Tibial nerve (tissue), 4 donors: Measurements from ENCODE around the gene TMEM158. TPM values are rescaled to one million over a fixed set of nuclear protein-coding genes. Genes with fewer than 3 reads are reported as not detected.

ENCODE experiments used
- DNase-seq, 2 donors: peaks; one replicate each; pipeline ENCODE4 v3.0.0-alpha.2; 2019; ENCODE audit warnings: low spot score in 2 of 2
- H3K27ac ChIP-seq, 4 donors: fragments of 200-600 bp; sonication (generic) in 3 of 4; one replicate each; pipeline ENCODE4 v1.5.1; 2017 to 2019; ENCODE audit warnings: mild to moderate bottlenecking in 1 of 4
- H3K27me3 ChIP-seq, 2 donors: fragments of 200-600 bp; sonication (generic) in 1 of 2; one replicate each; pipeline versions ENCODE4 v1.5.1 to v1.6.0; 2017 to 2019
- H3K36me3 ChIP-seq, 3 donors: fragments of 200-600 bp; sonication (generic); one replicate each; pipeline ENCODE4 v1.5.1; 2018 to 2019
- H3K4me1 ChIP-seq, 4 donors: fragments of 200-600 bp; sonication (generic) in 3 of 4; one replicate each; pipeline ENCODE4 v1.5.1; 2017 to 2019
- H3K4me3 ChIP-seq, 4 donors: fragments of 200-600 bp; sonication (generic) in 3 of 4; one replicate each; pipeline ENCODE4 v1.5.1; 2017 to 2019; ENCODE audit warnings: mild to moderate bottlenecking in 1 of 4, moderate library complexity in 1 of 4
- H3K9me3 ChIP-seq, 4 donors: fragments of 200-600 bp; sonication (generic) in 3 of 4; one replicate each; pipeline ENCODE4 v1.5.1; 2017 to 2019
- EP300 ChIP-seq, 2 donors: sonication (generic); formaldehyde crosslinking; IDR thresholded peaks; one replicate each; pipeline ENCODE4 v1.6.1; 2017; ENCODE audit warnings: antibody characterized with exemption in 2 of 2, mild to moderate bottlenecking in 1 of 2
- POLR2A ChIP-seq, 2 donors: fragments of 450-650 bp; IDR thresholded peaks; one replicate each; pipeline ENCODE4 v1.6.1; 2017; ENCODE audit warnings: antibody characterized with exemption in 2 of 2, mild to moderate bottlenecking in 2 of 2, moderate library complexity in 2 of 2
- WGBS, 2 donors: methylation state at CpG; one replicate each; pipeline ENCODE4 v1.1.5; 2018; 5-methylcytosine and 5-hydroxymethylcytosine counted together
- total RNA-seq, 4 donors: library from RNA; depleted of rRNA; stranded (reverse); fragments of >200 nt; gene quantifications; one replicate each; pipeline ENCODE4 v1.1.0, GENCODE V29; 2016
- TF ChIP-seq, protein P1 (sequence below), 5 experiments: fragments of 200-600 bp in 3 of 5; fragments of 450-650 bp in 2 of 5; sonication (generic) in 3 of 5; IDR thresholded peaks; one replicate each; pipeline ENCODE4 v1.5.1; 2016 to 2019; ENCODE audit warnings: antibody characterized with exemption in 5 of 5, mild to moderate bottlenecking in 3 of 5, moderate library complexity in 2 of 5

TMEM158 gene
- total RNA-seq, 4 donors from 2014 or later = 1.8 to 3.8 (median 2.7) TPM; not detected in 1

DNA sequence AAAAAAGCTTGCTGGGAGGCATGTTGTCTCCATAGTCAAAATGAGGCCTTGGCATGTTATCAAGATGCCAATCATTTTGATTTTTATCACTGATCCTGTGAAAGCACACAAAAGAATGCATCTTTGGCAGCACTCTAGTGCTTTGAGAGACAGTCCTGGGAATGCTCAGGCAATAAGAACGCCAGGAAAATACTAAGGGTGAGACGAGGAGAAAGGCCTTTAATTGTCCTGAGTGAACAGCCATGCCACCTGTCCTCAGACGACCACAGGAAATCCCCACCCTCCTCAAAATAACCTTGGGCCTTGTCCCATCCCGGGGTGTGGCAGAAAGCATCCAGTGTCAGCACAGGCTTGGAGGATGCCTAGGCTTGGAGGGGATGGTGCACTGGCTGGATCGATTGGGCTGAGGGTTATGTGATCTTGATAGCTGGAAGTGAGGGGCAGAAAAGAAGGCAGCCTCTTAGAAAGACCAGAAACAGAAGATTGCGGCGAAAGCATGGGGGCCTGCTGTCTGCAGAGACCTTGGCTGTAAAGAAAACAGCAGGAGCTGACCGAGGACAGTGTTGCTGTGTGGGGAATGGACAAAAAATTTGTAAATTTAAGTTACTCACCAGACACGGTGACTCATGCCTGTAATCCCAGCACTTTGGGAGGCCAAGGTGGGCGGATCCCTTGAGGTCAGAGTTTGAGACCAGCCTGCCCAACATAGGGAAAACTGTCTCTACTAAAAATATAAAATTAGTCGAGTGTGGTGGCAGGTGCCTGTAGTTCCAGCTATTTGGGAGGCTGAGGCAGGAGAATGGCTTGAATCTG lies 7.3 kb downstream of the TMEM158 start:
- 65 to 69% methylated on average over 11 of the region's 11 CpGs for WGBS, 2 donors
- no peaks in the 10 kb centered on the region for H3K9me3 ChIP-seq
- no peak overlapping the region for H3K4me3 ChIP-seq
- H3K27ac ChIP-seq = no peak overlapping the region
- no peaks in the 10 kb centered on the region for H3K36me3 ChIP-seq
- H3K27me3 ChIP-seq = no peaks in the 10 kb centered on the region
- TF ChIP-seq EP300 (IDR thresholded peaks at IDR 0.05) (no peak), POLR2A (IDR thresholded peaks at IDR 0.05) (no peak)
- TF ChIP-seq, protein P1, sequence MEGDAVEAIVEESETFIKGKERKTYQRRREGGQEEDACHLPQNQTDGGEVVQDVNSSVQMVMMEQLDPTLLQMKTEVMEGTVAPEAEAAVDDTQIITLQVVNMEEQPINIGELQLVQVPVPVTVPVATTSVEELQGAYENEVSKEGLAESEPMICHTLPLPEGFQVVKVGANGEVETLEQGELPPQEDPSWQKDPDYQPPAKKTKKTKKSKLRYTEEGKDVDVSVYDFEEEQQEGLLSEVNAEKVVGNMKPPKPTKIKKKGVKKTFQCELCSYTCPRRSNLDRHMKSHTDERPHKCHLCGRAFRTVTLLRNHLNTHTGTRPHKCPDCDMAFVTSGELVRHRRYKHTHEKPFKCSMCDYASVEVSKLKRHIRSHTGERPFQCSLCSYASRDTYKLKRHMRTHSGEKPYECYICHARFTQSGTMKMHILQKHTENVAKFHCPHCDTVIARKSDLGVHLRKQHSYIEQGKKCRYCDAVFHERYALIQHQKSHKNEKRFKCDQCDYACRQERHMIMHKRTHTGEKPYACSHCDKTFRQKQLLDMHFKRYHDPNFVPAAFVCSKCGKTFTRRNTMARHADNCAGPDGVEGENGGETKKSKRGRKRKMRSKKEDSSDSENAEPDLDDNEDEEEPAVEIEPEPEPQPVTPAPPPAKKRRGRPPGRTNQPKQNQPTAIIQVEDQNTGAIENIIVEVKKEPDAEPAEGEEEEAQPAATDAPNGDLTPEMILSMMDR (IDR thresholded peaks at IDR 0.05) = no peak
- peaks cover 0 to 1% (median 0%) of the 10 kb centered on the region in 4 donors for H3K4me1 ChIP-seq
- DNase-seq = no peak

DNA sequence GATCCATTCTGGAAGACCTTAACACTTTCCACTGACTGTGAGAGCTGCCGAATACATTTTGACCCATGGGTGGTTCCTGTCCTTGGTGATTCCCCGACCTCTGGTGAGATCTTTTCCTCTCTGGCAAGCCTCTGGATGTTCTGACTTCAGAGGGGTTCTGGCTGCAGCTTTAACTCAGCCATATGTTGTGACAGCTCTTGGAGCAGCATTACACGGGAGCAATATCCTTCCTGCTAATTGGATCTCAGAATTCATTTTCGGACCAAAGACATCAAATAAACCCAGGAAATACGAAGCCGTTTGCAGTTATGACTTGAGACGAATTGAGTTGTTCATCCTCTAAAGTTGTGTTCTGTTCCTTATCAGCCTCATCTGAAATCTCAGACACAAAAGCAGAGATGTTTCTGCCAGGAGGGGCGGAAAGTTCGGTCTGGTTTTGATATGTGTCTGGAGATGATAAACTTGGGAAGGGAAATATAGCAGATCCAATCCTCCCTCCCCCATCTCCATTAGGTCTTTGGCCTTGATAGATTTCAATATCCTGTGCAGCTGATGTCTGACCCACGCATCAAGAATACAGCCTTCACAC lies 10.0 kb downstream of the TMEM158 start:
- no peak for TF ChIP-seq EP300 (IDR thresholded peaks at IDR 0.05)
- TF ChIP-seq POLR2A (IDR thresholded peaks at IDR 0.05) = no peak
- TF ChIP-seq, protein P1 (IDR thresholded peaks at IDR 0.05) = no peak
- Histone ChIP-seq H3K4me3 (no peak overlapping the region), H3K27ac (no peak overlapping the region), H3K9me3 (no peaks in the 10 kb centered on the region), H3K4me1 (no peaks in the 10 kb centered on the region), H3K27me3 (no peaks in the 10 kb centered on the region), H3K36me3 (no peaks in the 10 kb centered on the region)
- no peak for DNase-seq
- WGBS, 2 donors = 79% methylated on average over 10 of the region's 10 CpGs

DNA sequence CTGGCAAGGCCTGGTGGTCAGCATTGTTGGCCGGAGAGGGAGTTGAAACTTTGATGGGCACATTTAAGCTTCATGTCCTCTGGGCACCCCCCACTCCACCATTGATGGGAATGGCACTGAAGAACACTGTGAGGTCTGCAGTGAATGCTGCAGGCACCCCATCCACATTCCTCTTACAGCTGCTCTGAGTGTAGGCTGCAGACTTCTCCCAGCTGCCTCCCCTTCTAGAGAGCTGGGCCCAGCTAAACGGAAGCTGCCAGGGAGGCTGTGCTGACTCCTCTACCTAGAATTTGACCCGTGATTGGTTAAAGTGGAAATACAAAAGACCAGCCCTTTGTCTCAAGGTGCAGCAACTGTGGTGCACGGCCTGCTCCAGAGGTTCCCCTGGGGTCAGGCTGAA lies 10.6 kb downstream of the TMEM158 start:
- TF ChIP-seq POLR2A (IDR thresholded peaks at IDR 0.05) (no peak), EP300 (IDR thresholded peaks at IDR 0.05) (no peak)
- TF ChIP-seq, protein P1 (IDR thresholded peaks at IDR 0.05) = no peak
- WGBS, 2 donors = 67 to 70% methylated on average over 4 of the region's 4 CpGs
- no peaks in the 10 kb centered on the region for H3K9me3 ChIP-seq
- no peak for DNase-seq
- H3K36me3 ChIP-seq = no peaks in the 10 kb centered on the region
- H3K27ac ChIP-seq = no peak overlapping the region
- H3K4me1 ChIP-seq = peaks cover 0 to 6% (median 0%) of the 10 kb centered on the region in 4 donors
- no peaks in the 10 kb centered on the region for H3K27me3 ChIP-seq
- H3K4me3 ChIP-seq = no peak overlapping the region

DNA sequence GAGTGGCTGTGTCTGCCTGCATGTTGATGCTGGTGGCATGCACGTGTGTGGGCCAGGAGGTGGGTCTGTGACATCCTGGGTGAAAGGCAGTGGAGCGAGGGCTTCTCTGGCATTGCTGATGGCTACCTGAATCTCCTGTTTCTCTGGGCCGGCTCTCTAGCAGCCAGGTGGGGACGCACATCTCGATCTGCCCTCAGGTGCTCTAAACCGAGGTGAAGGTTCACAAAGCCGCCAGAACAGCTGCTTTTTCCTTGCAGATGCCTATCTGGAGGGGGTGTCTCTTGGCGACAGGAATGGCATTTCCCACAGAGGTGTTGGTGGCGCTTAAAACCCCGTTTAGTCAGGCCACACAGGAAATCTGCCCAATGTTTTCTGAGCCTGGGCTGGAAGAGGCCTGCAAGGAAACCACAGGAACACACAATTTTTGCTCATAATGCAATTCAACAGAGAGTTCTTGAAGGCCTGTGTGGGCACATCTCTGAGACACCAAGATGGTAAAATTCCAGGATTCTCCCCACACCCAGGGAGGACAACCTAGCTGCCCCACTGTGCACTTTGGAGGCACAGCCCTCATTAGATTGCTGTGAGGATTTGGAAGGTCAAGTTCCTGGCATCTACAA lies 11.9 kb downstream of the TMEM158 start:
- Histone ChIP-seq H3K27ac (no peak overlapping the region), H3K4me1 (peaks cover 0 to 8% (median 0%) of the 10 kb centered on the region in 4 donors), H3K4me3 (no peak overlapping the region), H3K9me3 (no peaks in the 10 kb centered on the region), H3K27me3 (no peaks in the 10 kb centered on the region), H3K36me3 (no peaks in the 10 kb centered on the region)
- WGBS, 2 donors = 69 to 70% methylated on average over 8 to 10 of the region's 10 CpGs
- DNase-seq = no peak
- TF ChIP-seq POLR2A (IDR thresholded peaks at IDR 0.05) (no peak), EP300 (IDR thresholded peaks at IDR 0.05) (no peak)
- TF ChIP-seq, protein P1 (IDR thresholded peaks at IDR 0.05) = no peak

DNA sequence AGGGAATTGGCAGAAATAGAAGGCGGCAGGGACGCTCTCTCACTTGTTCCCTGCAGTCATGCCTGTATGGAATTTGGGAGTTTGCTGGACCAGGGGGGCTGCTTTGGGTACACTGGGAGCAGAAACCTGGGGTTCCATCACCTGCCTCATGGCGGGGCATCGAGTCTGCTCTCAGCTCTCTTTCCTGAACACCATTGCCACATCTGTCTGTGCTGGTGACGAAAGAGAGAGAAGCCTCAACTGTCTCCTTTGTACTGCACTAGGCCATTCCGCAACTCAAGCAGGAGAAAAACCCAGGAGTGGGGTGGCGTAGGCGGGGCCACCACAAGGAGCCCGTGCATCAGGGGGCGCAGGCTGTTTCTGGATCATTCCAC lies 14.0 kb downstream of the TMEM158 start:
- Histone ChIP-seq H3K27me3 (no peaks in the 10 kb centered on the region), H3K36me3 (no peaks in the 10 kb centered on the region), H3K4me1 (peaks cover 0 to 8% (median 0%) of the 10 kb centered on the region in 4 donors), H3K27ac (no peak overlapping the region), H3K4me3 (no peak overlapping the region), H3K9me3 (no peaks in the 10 kb centered on the region)
- WGBS, 2 donors = 83% methylated on average over 10 of the region's 10 CpGs
- DNase-seq = no peak
- no peak for TF ChIP-seq EP300 (IDR thresholded peaks at IDR 0.05)
- TF ChIP-seq, protein P1 (IDR thresholded peaks at IDR 0.05) = no peak
- TF ChIP-seq POLR2A (IDR thresholded peaks at IDR 0.05) = no peak
